ENCODE measurements around the gene MSX1.

DNA sequence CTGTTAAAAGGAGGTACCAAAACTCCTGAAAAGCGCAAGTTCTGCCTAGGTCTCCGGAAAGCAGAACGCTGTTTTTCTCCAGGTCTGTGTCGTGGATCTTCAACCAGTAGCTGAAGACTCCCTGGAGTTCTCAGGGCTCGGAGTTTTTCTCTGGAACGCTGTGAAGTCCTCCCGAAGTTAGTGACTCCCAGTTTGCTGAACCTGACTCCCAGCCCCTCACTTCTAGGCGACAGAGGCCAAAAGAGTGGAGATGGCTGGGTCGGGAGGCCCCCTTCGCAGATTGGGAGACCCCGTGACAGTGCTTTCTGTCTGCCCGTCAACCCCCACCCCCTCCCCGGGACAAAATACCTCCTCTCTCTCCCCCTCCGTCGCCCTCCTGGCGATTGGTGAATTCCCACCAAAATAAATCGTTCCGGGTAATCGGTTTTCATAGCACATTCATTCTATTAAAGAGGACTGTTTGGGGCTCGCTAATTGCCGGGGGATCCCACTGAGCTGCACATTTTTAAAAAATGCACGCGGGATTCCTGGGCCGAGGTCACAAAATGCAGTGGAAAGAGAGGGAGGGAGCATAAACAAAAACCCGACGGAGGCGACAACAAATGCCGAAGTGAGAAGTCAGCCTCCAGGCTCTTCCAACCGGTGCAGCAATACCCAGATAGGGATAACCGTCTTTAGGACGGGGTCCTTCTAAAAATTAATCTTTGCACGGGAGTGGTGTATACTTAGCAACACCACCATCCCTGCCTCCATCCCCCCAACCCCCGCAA is 4.0 kb upstream of the MSX1 start:
- TF ChIP-seq POLR2A (IDR thresholded peaks at IDR 0.05) = no peak
- TF ChIP-seq, protein P1, sequence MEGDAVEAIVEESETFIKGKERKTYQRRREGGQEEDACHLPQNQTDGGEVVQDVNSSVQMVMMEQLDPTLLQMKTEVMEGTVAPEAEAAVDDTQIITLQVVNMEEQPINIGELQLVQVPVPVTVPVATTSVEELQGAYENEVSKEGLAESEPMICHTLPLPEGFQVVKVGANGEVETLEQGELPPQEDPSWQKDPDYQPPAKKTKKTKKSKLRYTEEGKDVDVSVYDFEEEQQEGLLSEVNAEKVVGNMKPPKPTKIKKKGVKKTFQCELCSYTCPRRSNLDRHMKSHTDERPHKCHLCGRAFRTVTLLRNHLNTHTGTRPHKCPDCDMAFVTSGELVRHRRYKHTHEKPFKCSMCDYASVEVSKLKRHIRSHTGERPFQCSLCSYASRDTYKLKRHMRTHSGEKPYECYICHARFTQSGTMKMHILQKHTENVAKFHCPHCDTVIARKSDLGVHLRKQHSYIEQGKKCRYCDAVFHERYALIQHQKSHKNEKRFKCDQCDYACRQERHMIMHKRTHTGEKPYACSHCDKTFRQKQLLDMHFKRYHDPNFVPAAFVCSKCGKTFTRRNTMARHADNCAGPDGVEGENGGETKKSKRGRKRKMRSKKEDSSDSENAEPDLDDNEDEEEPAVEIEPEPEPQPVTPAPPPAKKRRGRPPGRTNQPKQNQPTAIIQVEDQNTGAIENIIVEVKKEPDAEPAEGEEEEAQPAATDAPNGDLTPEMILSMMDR (IDR thresholded peaks at IDR 0.05 in 4 of 5, conservative IDR thresholded peaks at IDR 0.05 in 1 of 5) = no peak
